Cardiac muscle cell (in vitro differentiated cells and primary cell): ENCODE data around the gene OTOA. TPM values are rescaled to one million over a fixed set of nuclear protein-coding genes. Genes with fewer than 3 reads are reported as not detected.

Experiments
- DNase-seq, 2 donors: peaks; one replicate each; pipeline versions ENCODE4 v3.0.0 to v3.0.0-alpha.2; 2010 to 2017; ENCODE audit warnings: low read depth in 1 of 2, low spot score in 1 of 2
- H3K27ac ChIP-seq: fragments of 200-600 bp; sonication (generic); 2 replicates; pipeline ENCODE4 v1.5.1; 2016
- H3K27me3 ChIP-seq: fragments of 200-600 bp; sonication (generic); 2 replicates; pipeline ENCODE4 v1.6.0; 2016; ENCODE audit warnings: control low read depth
- H3K36me3 ChIP-seq: fragments of 200-600 bp; sonication (generic); 2 replicates; pipeline ENCODE4 v1.5.1; 2016; ENCODE audit warnings: control low read depth
- H3K4me1 ChIP-seq: fragments of 200-600 bp; sonication (generic); 2 replicates; pipeline ENCODE4 v1.8.1; 2017; ENCODE audit warnings: low read depth, mild to moderate bottlenecking, mixed run types
- H3K4me3 ChIP-seq: fragments of 200-600 bp; sonication (generic); 2 replicates; pipeline ENCODE4 v1.5.1; 2016; ENCODE audit warnings: mild to moderate bottlenecking
- H3K9me3 ChIP-seq: fragments of 200-600 bp; sonication (generic); 2 replicates; pipeline ENCODE4 v1.5.1; 2017; ENCODE audit warnings: low read depth, mild to moderate bottlenecking, control low read depth
- CTCF ChIP-seq: IDR thresholded peaks from 2 replicates; pipeline ENCODE4 v1.5.1; 2012; ENCODE audit warnings: low read depth, mild to moderate bottlenecking, low read length
- polyA plus RNA-seq: library from polyadenylated mRNA; unstranded; fragments of >200 nt; fragmentation: Nextera tagmentation; extraction: Ambion mirVana; gene quantifications from 2 replicates; pipeline ENCODE4 v1.2.1, GENCODE V29; 2016
- total RNA-seq: library from RNA; depleted of rRNA; stranded (reverse); fragments of >200 nt; gene quantifications from 2 replicates; pipeline ENCODE4 v1.2.3, GENCODE V29; 2016

OTOA gene
- total RNA-seq, result 0.11 and 0.51 TPM in 2 replicates
- polyA plus RNA-seq, result not detected in 2 replicates

GRCh38 chr16:21663889-21664647 is at the start of gene OTOA:
Gene OTOA, plus strand, starts transcription at chr16:21663968. Its CDS starts 14,547 bp downstream, at chr16:21678515.
- H3K9me3 ChIP-seq, result no peaks in the 10 kb centered on the region
- no peak within 1 kb of the TSS for H3K4me3 ChIP-seq
- no peak within 1 kb of the TSS for H3K27ac ChIP-seq
- DNase-seq, result peak; percentile 8 to 18
- H3K36me3 ChIP-seq, result no peaks in the 10 kb centered on the region
- H3K4me1 ChIP-seq, result no peaks in the 10 kb centered on the region
- peaks cover 11% of the 10 kb centered on the region for H3K27me3 ChIP-seq
- TF ChIP-seq CTCF, result no peak

GRCh38 chr16:21614896-21615295 is 48.9 kb upstream of the OTOA start:
- H3K4me1 ChIP-seq, result peaks cover 28% of the 10 kb centered on the region
- no peak for TF ChIP-seq CTCF
- no peaks in the 10 kb centered on the region for H3K27me3 ChIP-seq
- no peak for DNase-seq
- H3K36me3 ChIP-seq, result no peaks in the 10 kb centered on the region
- no peaks in the 10 kb centered on the region for H3K9me3 ChIP-seq
- H3K27ac ChIP-seq, result no peak overlapping the region
- no peak overlapping the region for H3K4me3 ChIP-seq

- TF ChIP-seq CTCF, result no peak
These were observed 46.2 kb upstream of the OTOA start for GRCh38 chr16:21617607-21618006.

GRCh38 chr16:21618281-21618680 is 45.5 kb upstream of the OTOA start:
- Histone ChIP-seq H3K27me3 (no peaks in the 10 kb centered on the region), H3K4me1 (peaks cover 15% of the 10 kb centered on the region), H3K4me3 (no peak overlapping the region), H3K27ac (no peak overlapping the region), H3K9me3 (no peaks in the 10 kb centered on the region), H3K36me3 (no peaks in the 10 kb centered on the region)
- TF ChIP-seq CTCF, result no peak
- no peak for DNase-seq

More at GRCh38 chr16:21617607-21618006, 46.2 kb upstream of the OTOA start:
- peaks cover 15% of the 10 kb centered on the region for H3K4me1 ChIP-seq
- H3K27me3 ChIP-seq, result no peaks in the 10 kb centered on the region
- no peak overlapping the region for H3K4me3 ChIP-seq
- no peaks in the 10 kb centered on the region for H3K36me3 ChIP-seq
- H3K9me3 ChIP-seq, result no peaks in the 10 kb centered on the region
- no peak for DNase-seq
- no peak overlapping the region for H3K27ac ChIP-seq

GRCh38 chr16:21619765-21620425 is 43.9 kb upstream of the OTOA start:
- no peak for TF ChIP-seq CTCF
- H3K4me1 ChIP-seq, result peaks cover 15% of the 10 kb centered on the region
- H3K27ac ChIP-seq, result peak overlapping the region; percentile 68
- DNase-seq, result peak in 1 of 2 donors; percentile 15
- H3K27me3 ChIP-seq, result no peaks in the 10 kb centered on the region
- no peak overlapping the region for H3K4me3 ChIP-seq
- H3K36me3 ChIP-seq, result no peaks in the 10 kb centered on the region
- no peaks in the 10 kb centered on the region for H3K9me3 ChIP-seq
